Nephron (organoid): ENCODE results near the gene FABP1.

Experiments used
- H3K27ac Mint-ChIP-seq, 3 experiments: 2 replicates each; pipeline ENCODE4 v1.8.0; 2020; ENCODE audit warnings: mixed read lengths in 3 of 3, mild to moderate bottlenecking in 2 of 3, moderate library complexity in 1 of 3
- H3K27me3 Mint-ChIP-seq: 2 replicates; pipeline ENCODE4 v1.8.0; 2021; ENCODE audit warnings: low read depth, mild to moderate bottlenecking, moderate library complexity, mixed read lengths
- H3K36me3 Mint-ChIP-seq: 2 replicates; pipeline ENCODE4 v1.8.0; 2020; ENCODE audit warnings: low read depth, mixed read lengths
- H3K4me1 Mint-ChIP-seq: 2 replicates; pipeline ENCODE4 v1.8.0; 2020; ENCODE audit warnings: mixed read lengths
- H3K4me3 Mint-ChIP-seq, 3 experiments: 2 replicates each; pipeline ENCODE4 v1.8.0; 2020; ENCODE audit warnings: mild to moderate bottlenecking in 3 of 3, mixed read lengths in 3 of 3, moderate library complexity in 2 of 3
- H3K9me3 Mint-ChIP-seq: 2 replicates; pipeline ENCODE4 v1.8.0; 2020; ENCODE audit warnings: mixed read lengths
- CTCF ChIP-seq, 3 experiments: fragments of 200-600 bp; sonication (generic); IDR thresholded peaks; one replicate each; pipeline ENCODE4 v1.5.0; 2021; ENCODE audit warnings: antibody characterized with exemption in 3 of 3; ENCODE audit not compliant: unreplicated experiment in 3 of 3

The FABP1 gene

GRCh38 chr2:88108796-88109195 is 19.1 kb downstream of the FABP1 start:
- H3K9me3 Mint-ChIP-seq: no peaks in the 10 kb centered on the region
- no peaks in the 10 kb centered on the region for H3K27me3 Mint-ChIP-seq
- H3K27ac Mint-ChIP-seq: no peak overlapping the region
- no peak for TF ChIP-seq CTCF (IDR thresholded peaks at IDR 0.05; ENCODE audit: unreplicated experiment in 3 of 3)
- H3K4me1 Mint-ChIP-seq: no peaks in the 10 kb centered on the region
- no peaks in the 10 kb centered on the region for H3K36me3 Mint-ChIP-seq
- H3K4me3 Mint-ChIP-seq: no peak overlapping the region

DNA sequence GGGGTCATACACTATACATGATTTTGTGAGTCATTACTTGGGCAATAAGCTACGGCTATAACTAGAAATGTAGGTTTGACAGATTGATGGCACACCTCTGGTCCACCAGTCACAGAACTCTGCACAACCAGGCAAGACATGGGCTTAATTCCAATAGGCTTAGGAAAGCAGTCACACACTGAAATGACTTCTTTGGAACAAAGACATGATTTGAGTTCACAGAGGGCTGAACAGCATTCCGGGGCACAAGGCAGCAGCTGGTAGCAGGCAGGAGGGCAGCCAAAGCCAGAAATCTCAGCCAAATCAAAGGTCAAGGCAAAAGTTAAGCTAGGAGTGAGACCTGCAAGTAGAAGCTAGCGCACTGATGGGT is 27.4 kb downstream of the FABP1 start:
- Mint-ChIP-seq H3K4me1 (peaks cover 13% of the 10 kb centered on the region), H3K4me3 (no peak overlapping the region), H3K36me3 (no peaks in the 10 kb centered on the region), H3K27ac (no peak overlapping the region), H3K27me3 (peaks cover 6% of the 10 kb centered on the region), H3K9me3 (no peaks in the 10 kb centered on the region)
- TF ChIP-seq CTCF (IDR thresholded peaks at IDR 0.05; ENCODE audit: unreplicated experiment in 3 of 3): no peak

- Mint-ChIP-seq H3K27me3 (peaks cover 6% of the 10 kb centered on the region), H3K4me1 (peaks cover 13% of the 10 kb centered on the region), H3K4me3 (no peak overlapping the region), H3K27ac (no peak overlapping the region), H3K36me3 (no peaks in the 10 kb centered on the region), H3K9me3 (no peaks in the 10 kb centered on the region)
- no peak for TF ChIP-seq CTCF (IDR thresholded peaks at IDR 0.05; ENCODE audit: unreplicated experiment in 3 of 3)
Observed at GRCh38 chr2:88099798-88100488, 27.9 kb downstream of the FABP1 start.

GRCh38 chr2:88098558-88098900 is 29.3 kb downstream of the FABP1 start:
- TF ChIP-seq CTCF (IDR thresholded peaks at IDR 0.05; ENCODE audit: unreplicated experiment in 3 of 3): no peak
- Mint-ChIP-seq H3K4me1 (peaks cover 13% of the 10 kb centered on the region), H3K27me3 (peaks cover 6% of the 10 kb centered on the region), H3K9me3 (no peaks in the 10 kb centered on the region), H3K4me3 (no peak overlapping the region), H3K36me3 (no peaks in the 10 kb centered on the region), H3K27ac (no peak overlapping the region)

- Mint-ChIP-seq H3K4me1 (peaks cover 13% of the 10 kb centered on the region), H3K27ac (no peak overlapping the region), H3K9me3 (no peaks in the 10 kb centered on the region), H3K4me3 (no peak overlapping the region), H3K36me3 (no peaks in the 10 kb centered on the region), H3K27me3 (peaks cover 6% of the 10 kb centered on the region)
- TF ChIP-seq CTCF (IDR thresholded peaks at IDR 0.05; ENCODE audit: unreplicated experiment in 3 of 3): no peak
Observed at GRCh38 chr2:88097891-88098557, 29.8 kb downstream of the FABP1 start.

GRCh38 chr2:88097192-88097591 is 30.7 kb downstream of the FABP1 start:
- Mint-ChIP-seq H3K36me3 (no peaks in the 10 kb centered on the region), H3K4me3 (no peak overlapping the region), H3K4me1 (peaks cover 13% of the 10 kb centered on the region), H3K9me3 (no peaks in the 10 kb centered on the region), H3K27ac (no peak overlapping the region), H3K27me3 (no peaks in the 10 kb centered on the region)
- no peak for TF ChIP-seq CTCF (IDR thresholded peaks at IDR 0.05; ENCODE audit: unreplicated experiment in 3 of 3)
